Measurements from ENCODE around the gene STARD10.

STARD10 gene

GRCh38 chr11:72793425-72794367, at the start of gene STARD10:
TSS of gene STARD10 (minus strand) at chr11:72794047. CDS start at chr11:72781181, 12,866 bp downstream.
- peak within 1 kb of the TSS; percentile 74 for H3K27ac ChIP-seq
- no peak within 1 kb of the TSS for H3K4me3 ChIP-seq (IDR thresholded peaks at IDR 0.05; ENCODE audit: insufficient read depth, low read depth, low read length)
- peak within 1 kb of the TSS; percentile 63 for H3K4me2 ChIP-seq
- peak within 1 kb of the TSS; percentile 89 for H2AFZ ChIP-seq (ENCODE audit: low read depth)
- TF ChIP-seq CTCF (conservative IDR thresholded peaks at IDR 0.05; ENCODE audit: low read depth, low read length): peak; percentile 96
- peak within 1 kb of the TSS; percentile 49; the same call in 1 of the 2 replicates for H3K9ac ChIP-seq
- peaks cover 19% of the 10 kb centered on the region for H3K4me1 ChIP-seq (ENCODE audit: low read depth, poor library complexity, severe bottlenecking)
- no peaks in the 10 kb centered on the region for H3K36me3 ChIP-seq (ENCODE audit: insufficient read depth)
- no peaks in the 10 kb centered on the region for H3K79me2 ChIP-seq (ENCODE audit: insufficient read depth, low read depth)
- no peaks in the 10 kb centered on the region for H3K27me3 ChIP-seq (ENCODE audit: insufficient read depth, low read depth)
- no peaks in the 10 kb centered on the region for H4K20me1 ChIP-seq (ENCODE audit: insufficient read depth)

GRCh38 chr11:72842653-72843330, 48.9 kb upstream of the STARD10 start:
- TF ChIP-seq CTCF (conservative IDR thresholded peaks at IDR 0.05; ENCODE audit: low read depth, low read length): no peak
- no peaks in the 10 kb centered on the region for H4K20me1 ChIP-seq (ENCODE audit: insufficient read depth)
- H3K9ac ChIP-seq: no peak overlapping the region
- H3K27me3 ChIP-seq (ENCODE audit: insufficient read depth, low read depth): no peaks in the 10 kb centered on the region
- H3K4me3 ChIP-seq (IDR thresholded peaks at IDR 0.05; ENCODE audit: insufficient read depth, low read depth, low read length): no peak overlapping the region
- no peaks in the 10 kb centered on the region for H3K36me3 ChIP-seq (ENCODE audit: insufficient read depth)
- H3K4me1 ChIP-seq (ENCODE audit: low read depth, poor library complexity, severe bottlenecking): no peaks in the 10 kb centered on the region
- H3K27ac ChIP-seq: no peak overlapping the region
- no peak overlapping the region for H3K4me2 ChIP-seq
- no peak overlapping the region for H2AFZ ChIP-seq (ENCODE audit: low read depth)
- H3K79me2 ChIP-seq (ENCODE audit: insufficient read depth, low read depth): no peaks in the 10 kb centered on the region

GRCh38 chr11:72842126-72842525, 48.3 kb upstream of the STARD10 start:
- H3K79me2 ChIP-seq (ENCODE audit: insufficient read depth, low read depth): no peaks in the 10 kb centered on the region
- no peaks in the 10 kb centered on the region for H3K4me1 ChIP-seq (ENCODE audit: low read depth, poor library complexity, severe bottlenecking)
- H3K4me3 ChIP-seq (IDR thresholded peaks at IDR 0.05; ENCODE audit: insufficient read depth, low read depth, low read length): no peak overlapping the region
- H3K27ac ChIP-seq: no peak overlapping the region
- H2AFZ ChIP-seq (ENCODE audit: low read depth): no peak overlapping the region
- no peaks in the 10 kb centered on the region for H3K36me3 ChIP-seq (ENCODE audit: insufficient read depth)
- H3K9ac ChIP-seq: no peak overlapping the region
- no peak for TF ChIP-seq CTCF (conservative IDR thresholded peaks at IDR 0.05; ENCODE audit: low read depth, low read length)
- no peak overlapping the region for H3K4me2 ChIP-seq
- no peaks in the 10 kb centered on the region for H4K20me1 ChIP-seq (ENCODE audit: insufficient read depth)
- H3K27me3 ChIP-seq (ENCODE audit: insufficient read depth, low read depth): no peaks in the 10 kb centered on the region

GRCh38 chr11:72841397-72841796, 47.5 kb upstream of the STARD10 start:
- Histone ChIP-seq H3K27me3 (ENCODE audit: insufficient read depth, low read depth) (no peaks in the 10 kb centered on the region), H3K4me3 (IDR thresholded peaks at IDR 0.05; ENCODE audit: insufficient read depth, low read depth, low read length) (no peak overlapping the region), H3K27ac (no peak overlapping the region), H3K9ac (no peak overlapping the region), H2AFZ (ENCODE audit: low read depth) (no peak overlapping the region), H3K4me2 (no peak overlapping the region), H3K4me1 (ENCODE audit: low read depth, poor library complexity, severe bottlenecking) (no peaks in the 10 kb centered on the region), H3K36me3 (ENCODE audit: insufficient read depth) (no peaks in the 10 kb centered on the region), H4K20me1 (ENCODE audit: insufficient read depth) (no peaks in the 10 kb centered on the region), H3K79me2 (ENCODE audit: insufficient read depth, low read depth) (no peaks in the 10 kb centered on the region)
- no peak for TF ChIP-seq CTCF (conservative IDR thresholded peaks at IDR 0.05; ENCODE audit: low read depth, low read length)
